PC-3 (cell line): ENCODE measurements around the gene CDH13. TPM values are rescaled to one million over a fixed set of nuclear protein-coding genes. Genes with fewer than 3 reads are reported as not detected.

Experiments
- ATAC-seq: fragments of 200-7000 bp; cut with Tn5 transposase; 2 replicates; pipeline ENCODE4 v1.9.1; 2020; ENCODE audit warnings: mild to moderate bottlenecking, moderate library complexity
- BruUV-seq: library from RNA; stranded (reverse); fragments of 400-500 nt; replicated peaks from 2 replicates; lab custom pipeline; 2021; lab: Mats Ljungman, UMichigan
- CTCF ChIA-PET: fragments of 300-600 bp; sonication (Branson Sonifier 250); formaldehyde crosslinking; loops from one replicate; lab custom pipeline; 2022; ENCODE audit warnings: antibody characterized with exemption; lab: Charles Lee
- POLR2A ChIA-PET: fragments of 300-600 bp; sonication (Branson Sonifier 250); formaldehyde crosslinking; loops from one replicate; lab custom pipeline; 2022; ENCODE audit warnings: antibody characterized with exemption; ENCODE audit not compliant: unreplicated experiment; lab: Charles Lee
- DNase-seq: peaks from one replicate; pipeline ENCODE4 v3.0.0-alpha.2; 2015
- H2AFZ ChIP-seq: fragments of 300-600 bp; sonication (generic); 2 replicates; pipeline ENCODE4 v1.6.0; 2016; ENCODE audit warnings: antibody characterized with exemption, low read length
- H3F3A ChIP-seq: fragments of 300-600 bp; sonication (generic); one replicate; pipeline ENCODE4 v1.6.0; 2017; ENCODE audit warnings: antibody characterized with exemption, low read length, control low read depth, mild to moderate bottlenecking; ENCODE audit not compliant: unreplicated experiment
- H3K27ac ChIP-seq: fragments of 300-600 bp; sonication (generic); 2 replicates; pipeline ENCODE4 v1.5.1; 2016; ENCODE audit warnings: mild to moderate bottlenecking, low read length
- H3K27me3 ChIP-seq: fragments of 300-600 bp; sonication (generic); 2 replicates; pipeline ENCODE4 v1.6.1; 2016; ENCODE audit warnings: low read length, mixed read lengths
- H3K36me3 ChIP-seq: fragments of 300-600 bp; sonication (generic); 2 replicates; pipeline ENCODE4 v1.6.1; 2016; ENCODE audit warnings: low read depth, mixed run types, low read length, mixed read lengths
- H3K4me1 ChIP-seq: fragments of 300-600 bp; sonication (generic); 2 replicates; pipeline ENCODE4 v1.5.1; 2016; ENCODE audit warnings: low read length; ENCODE audit not compliant: insufficient read depth
- H3K4me2 ChIP-seq: fragments of 300-600 bp; sonication (generic); 2 replicates; pipeline ENCODE4 v1.6.0; 2016; ENCODE audit warnings: low read length
- H3K4me3 ChIP-seq: fragments of 300-600 bp; sonication (generic); 2 replicates; pipeline ENCODE4 v1.5.1; 2016; ENCODE audit warnings: mild to moderate bottlenecking, low read length, mixed read lengths
- H3K79me2 ChIP-seq: fragments of 300-600 bp; sonication (generic); 2 replicates; pipeline ENCODE4 v1.6.1; 2017; ENCODE audit warnings: low read length, mixed read lengths
- H3K9ac ChIP-seq: fragments of 300-600 bp; sonication (generic); 2 replicates; pipeline ENCODE4 v1.6.0; 2016; ENCODE audit warnings: mild to moderate bottlenecking, low read length
- H3K9me2 ChIP-seq: fragments of 300-600 bp; sonication (generic); replicated peaks from 2 replicates; pipeline ENCODE4 v1.6.1; 2016; ENCODE audit warnings: mixed run types, low read length, mixed read lengths
- H3K9me3 ChIP-seq: fragments of 300-600 bp; sonication (generic); 2 replicates; pipeline ENCODE4 v1.6.1; 2016; ENCODE audit warnings: low read length, mixed read lengths
- H4K20me1 ChIP-seq: fragments of 300-600 bp; sonication (generic); 2 replicates; pipeline ENCODE4 v1.6.1; 2016; ENCODE audit warnings: low read length, mixed read lengths
- EZH2 ChIP-seq: fragments of 300-600 bp; sonication (generic); IDR thresholded peaks from one replicate; pipeline ENCODE4 v1.6.1; 2017; ENCODE audit warnings: antibody characterized with exemption, mild to moderate bottlenecking, low read length; ENCODE audit not compliant: unreplicated experiment
- EZH2phosphoT487 ChIP-seq: fragments of 300-600 bp; sonication (generic); IDR thresholded peaks from 2 replicates; pipeline ENCODE4 v1.6.1; 2018; ENCODE audit warnings: mild to moderate bottlenecking, antibody characterized with exemption, low read length, borderline replicate concordance
- intact Hi-C: fragments of 100-400 bp; cut with micrococcal nuclease; formaldehyde crosslinking; loops from 2 replicates; pipeline ENCODE4 v1.9.0; 2023
- total RNA-seq: library from RNA; depleted of rRNA; stranded (reverse); fragments of >200 nt; gene quantifications from 2 replicates; pipeline ENCODE4 v1.2.3, GENCODE V29; 2014
- TF ChIP-seq, protein P1 (sequence below): fragments of 300-600 bp; sonication (generic); conservative IDR thresholded peaks from 2 replicates; pipeline ENCODE4 v1.5.1; 2017; ENCODE audit warnings: antibody characterized with exemption, low read depth, mild to moderate bottlenecking, low read length

Gene CDH13
- total RNA-seq, 1 experiment from 2014 or later = 0.36 TPM

DNA sequence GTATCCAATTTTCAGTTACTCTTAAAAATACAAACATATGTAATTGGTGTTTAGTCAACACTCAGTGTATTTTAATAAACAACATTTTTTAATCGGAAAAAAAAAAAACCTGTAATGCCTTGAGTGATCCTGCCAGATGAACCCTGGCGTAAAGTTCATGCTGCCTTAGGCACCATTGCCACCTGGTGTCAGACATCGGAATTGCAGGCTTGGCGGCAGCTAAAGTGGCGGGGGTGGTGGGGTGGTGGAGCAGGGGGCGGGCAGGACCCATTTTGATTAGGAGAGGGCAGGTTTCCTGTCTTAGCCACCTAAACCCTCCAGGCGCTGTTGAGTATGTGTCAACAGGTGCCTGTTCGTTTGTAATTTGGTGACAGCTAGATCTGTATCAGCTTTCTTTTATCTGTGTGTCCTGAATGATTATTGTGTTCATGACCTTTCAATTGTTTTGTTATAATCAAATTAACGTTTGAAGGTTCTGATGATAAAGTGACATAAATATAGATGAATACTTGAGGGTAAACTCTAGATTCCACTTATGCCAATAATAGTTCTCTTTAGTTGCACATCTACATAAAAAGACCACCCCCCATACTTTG, 588.7 kb downstream of the CDH13 start:
- H2AFZ ChIP-seq = no peak overlapping the region

DNA sequence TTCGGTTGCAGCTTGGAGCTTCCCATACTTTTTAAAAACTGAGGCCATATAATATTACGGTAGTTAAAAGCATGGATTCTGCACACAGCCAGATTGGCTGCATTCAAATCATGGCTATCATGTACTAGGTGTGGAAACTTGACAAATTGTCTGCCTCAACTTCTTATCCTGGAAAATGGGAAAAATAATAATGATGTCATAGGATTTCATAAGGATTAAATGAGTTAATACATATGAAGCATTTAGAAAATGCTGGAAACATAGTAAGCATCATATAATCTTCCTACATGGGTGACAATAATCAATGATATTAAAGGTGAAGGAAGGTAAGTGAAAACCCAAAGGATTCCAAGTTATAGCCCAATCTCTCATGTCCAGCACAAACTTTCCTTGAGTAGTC, 592.5 kb downstream of the CDH13 start:
- no peaks in the 10 kb centered on the region for H3K36me3 ChIP-seq
- no peak for ATAC-seq
- no peaks in the 10 kb centered on the region for H3K4me1 ChIP-seq
- H2AFZ ChIP-seq = no peak overlapping the region
- POLR2A ChIA-PET = no interaction called here
- no peaks in the 10 kb centered on the region for H3K9me3 ChIP-seq
- DNase-seq = no peak
- no peaks in the 10 kb centered on the region for H4K20me1 ChIP-seq
- CTCF ChIA-PET = no interaction called here
- H3K79me2 ChIP-seq = no peaks in the 10 kb centered on the region
- intact Hi-C loops = loop anchor here (10.0 kb wide), 1 partner anchor 954 kb away; no protein-coding TSS in a partner anchor
- H3K9me2 ChIP-seq = no peaks in the 10 kb centered on the region
- no peak overlapping the region for H3K27ac ChIP-seq
- H3K4me2 ChIP-seq = no peak overlapping the region
- no peaks in the 10 kb centered on the region for H3F3A ChIP-seq
- BruUV-seq = no TSS peak
- no peak overlapping the region for H3K4me3 ChIP-seq
- H3K9ac ChIP-seq = no peak overlapping the region
- TF ChIP-seq, protein P1, sequence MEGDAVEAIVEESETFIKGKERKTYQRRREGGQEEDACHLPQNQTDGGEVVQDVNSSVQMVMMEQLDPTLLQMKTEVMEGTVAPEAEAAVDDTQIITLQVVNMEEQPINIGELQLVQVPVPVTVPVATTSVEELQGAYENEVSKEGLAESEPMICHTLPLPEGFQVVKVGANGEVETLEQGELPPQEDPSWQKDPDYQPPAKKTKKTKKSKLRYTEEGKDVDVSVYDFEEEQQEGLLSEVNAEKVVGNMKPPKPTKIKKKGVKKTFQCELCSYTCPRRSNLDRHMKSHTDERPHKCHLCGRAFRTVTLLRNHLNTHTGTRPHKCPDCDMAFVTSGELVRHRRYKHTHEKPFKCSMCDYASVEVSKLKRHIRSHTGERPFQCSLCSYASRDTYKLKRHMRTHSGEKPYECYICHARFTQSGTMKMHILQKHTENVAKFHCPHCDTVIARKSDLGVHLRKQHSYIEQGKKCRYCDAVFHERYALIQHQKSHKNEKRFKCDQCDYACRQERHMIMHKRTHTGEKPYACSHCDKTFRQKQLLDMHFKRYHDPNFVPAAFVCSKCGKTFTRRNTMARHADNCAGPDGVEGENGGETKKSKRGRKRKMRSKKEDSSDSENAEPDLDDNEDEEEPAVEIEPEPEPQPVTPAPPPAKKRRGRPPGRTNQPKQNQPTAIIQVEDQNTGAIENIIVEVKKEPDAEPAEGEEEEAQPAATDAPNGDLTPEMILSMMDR = no peak
- no peak for TF ChIP-seq EZH2phosphoT487
- TF ChIP-seq EZH2 = no peak
- no peaks in the 10 kb centered on the region for H3K27me3 ChIP-seq

More for the DNA sequence above, 588.7 kb downstream of the CDH13 start:
- no peak overlapping the region for H3K4me2 ChIP-seq
- H3K4me1 ChIP-seq = no peaks in the 10 kb centered on the region
- no TSS peak for BruUV-seq
- H3K36me3 ChIP-seq = no peaks in the 10 kb centered on the region
- ChIA-PET POLR2A (interaction anchor here (0.6 kb wide), 1 partner anchor 985 kb away, joined by 15 read pairs; no protein-coding TSS in a partner anchor), CTCF (interaction anchor here (0.5 kb wide), 1 partner anchor 864 kb away, joined by 3 read pairs; no protein-coding TSS in a partner anchor)
- no peaks in the 10 kb centered on the region for H3K27me3 ChIP-seq
- intact Hi-C loops = loop anchor here (10.0 kb wide), 1 partner anchor 951 kb away; no protein-coding TSS in a partner anchor
- H4K20me1 ChIP-seq = no peaks in the 10 kb centered on the region
- peak; percentile 31; the same call in 1 of the 2 replicates for ATAC-seq
- no peaks in the 10 kb centered on the region for H3F3A ChIP-seq
- peak; percentile 62 for DNase-seq
- H3K4me3 ChIP-seq = no peak overlapping the region
- TF ChIP-seq, protein P1 = peak; percentile 71
- TF ChIP-seq EZH2 = no peak
- no peaks in the 10 kb centered on the region for H3K79me2 ChIP-seq
- H3K9me2 ChIP-seq = no peaks in the 10 kb centered on the region
- H3K27ac ChIP-seq = no peak overlapping the region
- no peak overlapping the region for H3K9ac ChIP-seq
- H3K9me3 ChIP-seq = no peaks in the 10 kb centered on the region

DNA sequence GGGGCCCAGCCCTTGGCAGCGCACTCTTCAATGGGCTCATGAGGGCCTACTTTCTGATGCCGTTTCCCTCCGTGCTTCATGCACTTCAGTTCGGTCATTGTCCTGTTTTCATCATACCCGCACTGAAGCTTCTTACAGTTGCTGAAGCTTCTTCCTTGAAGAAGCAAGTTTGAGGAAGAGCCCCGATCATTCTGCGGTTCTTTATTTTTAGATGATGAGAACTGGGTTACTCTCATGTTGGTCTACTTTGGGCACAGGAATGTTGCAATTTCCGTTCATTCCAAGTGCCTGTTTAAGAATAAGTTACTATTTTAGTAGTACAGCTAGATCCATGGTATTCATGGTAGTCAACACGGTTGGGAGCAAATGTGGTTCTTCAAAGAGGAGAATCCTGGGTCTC, 593.3 kb downstream of the CDH13 start:
- Histone ChIP-seq H3F3A (no peaks in the 10 kb centered on the region), H3K36me3 (no peaks in the 10 kb centered on the region), H3K27me3 (no peaks in the 10 kb centered on the region), H3K79me2 (no peaks in the 10 kb centered on the region), H3K9me2 (no peaks in the 10 kb centered on the region), H3K9ac (no peak overlapping the region), H3K4me3 (no peak overlapping the region), H3K27ac (no peak overlapping the region), H3K4me2 (no peak overlapping the region), H2AFZ (no peak overlapping the region), H4K20me1 (no peaks in the 10 kb centered on the region), H3K9me3 (no peaks in the 10 kb centered on the region), H3K4me1 (no peaks in the 10 kb centered on the region)
- ATAC-seq = no peak
- no TSS peak for BruUV-seq
- DNase-seq = no peak
- ChIA-PET POLR2A (no interaction called here), CTCF (no interaction called here)
- TF ChIP-seq EZH2phosphoT487 = no peak
- intact Hi-C loops = no loop called here
